Heart right ventricle (tissue), 16 donors: Measurements from ENCODE around the gene ALOX15. TPM values are rescaled to one million over a fixed set of nuclear protein-coding genes. Genes with fewer than 3 reads are reported as not detected.

Experiments
- ATAC-seq, 8 donors: fragments of 200-7000 bp; cut with Tn5 transposase; one replicate each; pipeline ENCODE4 v1.9.1; 2020; ENCODE audit warnings: mild to moderate bottlenecking in 8 of 8, moderate library complexity in 8 of 8, moderate number of reproducible peaks in 1 of 8
- DNase-seq, 2 donors: peaks; one replicate each; pipeline ENCODE4 v3.0.0-alpha.2; 2020
- H3K27ac ChIP-seq, 10 donors: fragments of 200-600 bp; sonication (generic) in 2 of 10; one replicate each; pipeline versions ENCODE4 v1.5.0 to v1.8.0; 2020 to 2022; ENCODE audit warnings: mild to moderate bottlenecking in 3 of 10
- H3K27me3 ChIP-seq, 7 donors: fragments of 200-600 bp; one replicate each; pipeline ENCODE4 v1.8.0; 2021 to 2022; ENCODE audit warnings: mild to moderate bottlenecking in 2 of 7
- H3K36me3 ChIP-seq, 9 donors: fragments of 200-600 bp; sonication (generic) in 1 of 9; one replicate each; pipeline versions ENCODE4 v1.5.0 to v1.8.0; 2020 to 2022; ENCODE audit warnings: mild to moderate bottlenecking in 2 of 9
- H3K4me1 ChIP-seq, 9 donors: fragments of 200-600 bp; sonication (generic) in 1 of 9; one replicate each; pipeline versions ENCODE4 v1.5.0 to v1.8.0; 2020 to 2022; ENCODE audit warnings: mild to moderate bottlenecking in 4 of 9
- H3K4me3 ChIP-seq, 10 donors: fragments of 200-600 bp; sonication (generic) in 2 of 10; one replicate each; pipeline versions ENCODE4 v1.5.0 to v1.8.0; 2020 to 2022; ENCODE audit warnings: mild to moderate bottlenecking in 7 of 10, moderate library complexity in 2 of 10
- H3K9me3 ChIP-seq, 11 donors: fragments of 200-600 bp in 10 of 11; sonication (generic) in 2 of 11; one replicate each; pipeline versions ENCODE4 v1.5.0 to v1.8.0; 2013 to 2022; ENCODE audit warnings: mild to moderate bottlenecking in 2 of 11, control low read depth in 1 of 11, moderate library complexity in 1 of 11
- CTCF ChIP-seq, 9 donors: fragments of 200-600 bp; sonication (generic) in 2 of 9; IDR thresholded peaks; one replicate each; pipeline versions ENCODE4 v1.5.0 to v1.8.0; 2021 to 2022; ENCODE audit warnings: antibody characterized with exemption in 9 of 9, mild to moderate bottlenecking in 5 of 9, moderate library complexity in 1 of 9
- WGBS, 2 donors: extraction: QIAGEN DNeasy Blood & Tissue Kit; methylation state at CpG; one replicate each; pipeline ENCODE4 v1.1.7; 2013; ENCODE audit warnings: inconsistent platforms in 1 of 2; 5-methylcytosine and 5-hydroxymethylcytosine counted together
- intact Hi-C, 10 donors: fragments of 100-400 bp; cut with DNase I; formaldehyde crosslinking; loops; one replicate each; pipeline versions ENCODE4 v1.11.1 to v1.14.2; 2022
- polyA plus RNA-seq, 2 donors: library from polyadenylated mRNA; stranded (reverse); fragments of 200-250 nt; gene quantifications; one replicate each; pipeline ENCODE4 v1.2.3, GENCODE V29; 2013
- total RNA-seq, 10 donors: library from RNA; stranded (reverse); fragmentation: NEBNext Ultra II Directional in 3 of 10; extraction: Animal tissue kit (Norgen Biotek cat#: 25700) in 3 of 10; gene quantifications; one replicate each; pipeline versions ENCODE4 v1.2.1 to v1.2.4, GENCODE V29; 2021 to 2023
- donor health status: Arrhythmogenic right ventricular cardiomyopathy.
- donor health status: ischemic (EF 13 %, LVEDD 7.1; RV severe dilation, severe dysfunction).
- donor health status: healthy with polysubstance abuse.
- donor health status: DM: no; HTN: yes; CAD: no.
- donor health status: DM: no; HTN: no; CAD: no.
- donor health status: ischemic (EF 25% LVEDD 6.9; RV normal size, moderate dysfunction).
- donor health status: ischemic (EF 25% LVEDD 5.7; RV mildly dilated, moderate dysfunction).
- donor health status: healthy.
- donor health status: DM: yes; HTN: yes; CAD: no.
- donor health status: Ischemic cardiomyopathy.
- donor health status: ischemic (EF 35%, LVEDD 5.7; RV mildly dilated, moderate dysfunction).
- donor health status: nonischemic (EF 11% LVEDD 7.7; RV severe dilation, severe dysfunction).
- donor health status: DM: yes; HTN: yes; CAD: no.
- donor health status: PGD.
- donor health status: ischemic (EF 29% LVEDD 5.4; RV normal size, mild dysfunction).
- donor health status: nonischemic (EF 23%, LVEDD 6.1; RV moderate dilation, normal function).

Gene ALOX15
- total and polyA plus RNA-seq, 12 donors, result 0.11 to 1.3 (median 0.16) TPM; not detected in 5

- DNase-seq (no peak), ATAC-seq (peak in 1 of 8 donors; percentile 51)
- Histone ChIP-seq H3K4me3 (no peak overlapping the region), H3K27ac (no peak overlapping the region), H3K36me3 (no peaks in the 10 kb centered on the region), H3K9me3 (peaks cover 0 to 14% (median 4%) of the 10 kb centered on the region in 11 donors), H3K27me3 (peaks cover 0 to 3% (median 0%) of the 10 kb centered on the region in 7 donors), H3K4me1 (peaks cover 0 to 18% (median 13%) of the 10 kb centered on the region in 9 donors)
- TF ChIP-seq CTCF (IDR thresholded peaks at IDR 0.05), result no peak
- intact Hi-C loops, result loop anchor here in 2 of 10 donors (5.0 to 10.0 kb wide), 3 partner anchors 56 to 408 kb away; no protein-coding TSS in a partner anchor
- WGBS, 2 donors, result 80 to 87% methylated on average over 2 of the region's 2 CpGs
Measured at GRCh38 chr17:4623249-4623648, 18.2 kb downstream of the ALOX15 start.

- 93 to 100% methylated on average over 1 of the region's 1 CpG for WGBS, 2 donors
- DNase-seq (no peak), ATAC-seq (no peak)
- H3K27me3 ChIP-seq, result peaks cover 0 to 5% (median 0%) of the 10 kb centered on the region in 7 donors
- H3K36me3 ChIP-seq, result no peaks in the 10 kb centered on the region
- H3K4me1 ChIP-seq, result peaks cover 0 to 18% (median 13%) of the 10 kb centered on the region in 9 donors
- H3K9me3 ChIP-seq, result peaks cover 0 to 14% (median 4%) of the 10 kb centered on the region in 11 donors
- no peak for TF ChIP-seq CTCF (IDR thresholded peaks at IDR 0.05)
- no peak overlapping the region for H3K4me3 ChIP-seq
- intact Hi-C loops, result loop anchor here in 2 of 10 donors (5.0 to 10.0 kb wide), 3 partner anchors 55 to 408 kb away; no protein-coding TSS in a partner anchor
- H3K27ac ChIP-seq, result no peak overlapping the region
Measured at GRCh38 chr17:4622375-4622774, 19.1 kb downstream of the ALOX15 start.

GRCh38 chr17:4620531-4621101 lies 20.9 kb downstream of the ALOX15 start:
- DNase-seq (no peak), ATAC-seq (no peak)
- Histone ChIP-seq H3K4me1 (peaks cover 0 to 14% (median 9%) of the 10 kb centered on the region in 9 donors), H3K27ac (no peak overlapping the region), H3K36me3 (no peaks in the 10 kb centered on the region), H3K9me3 (peaks cover 0 to 14% (median 4%) of the 10 kb centered on the region in 11 donors), H3K4me3 (no peak overlapping the region), H3K27me3 (peaks cover 0 to 11% (median 0%) of the 10 kb centered on the region in 7 donors)
- intact Hi-C loops, result loop anchor here in 2 of 10 donors (5.0 to 10.0 kb wide), 3 partner anchors 53 to 406 kb away; no protein-coding TSS in a partner anchor
- TF ChIP-seq CTCF (IDR thresholded peaks at IDR 0.05), result no peak
- WGBS, 2 donors, result 93 to 94% methylated on average over 4 of the region's 4 CpGs

- no peak for TF ChIP-seq CTCF (IDR thresholded peaks at IDR 0.05)
- no peak for ATAC-seq
- Histone ChIP-seq H3K36me3 (no peaks in the 10 kb centered on the region), H3K27ac (no peak overlapping the region), H3K27me3 (peaks cover 0 to 11% (median 0%) of the 10 kb centered on the region in 7 donors), H3K4me1 (no peaks in the 10 kb centered on the region), H3K9me3 (peaks cover 0 to 13% (median 4%) of the 10 kb centered on the region in 11 donors), H3K4me3 (no peak overlapping the region)
- intact Hi-C loops, result no loop called here
- 57 to 60% methylated on average over 15 of the region's 15 CpGs for WGBS, 2 donors
- no peak for DNase-seq
Measured at GRCh38 chr17:4617590-4618351, 23.7 kb downstream of the ALOX15 start.
